22Rv1 (cell line): Measurements from ENCODE around the gene CASKIN2.

Experiments
- H3K27ac ChIP-seq: fragments of 450-650 bp; 2 replicates; pipeline ENCODE4 v1.5.1; 2017
- CTCF ChIP-seq: fragments of 450-650 bp; IDR thresholded peaks from 2 replicates; pipeline ENCODE4 v1.5.1; 2017; ENCODE audit warnings: mild to moderate bottlenecking
- ZFX ChIP-seq: fragments of 450-650 bp; IDR thresholded peaks from 2 replicates; pipeline ENCODE4 v1.6.1; 2017; ENCODE audit warnings: antibody characterized with exemption, borderline replicate concordance

Gene CASKIN2

GRCh38 chr17:75490953-75491649, 24.2 kb downstream of the CASKIN2 start:
- no peak overlapping the region for H3K27ac ChIP-seq
- no peak for TF ChIP-seq ZFX
- no peak for TF ChIP-seq CTCF

- TF ChIP-seq CTCF (no peak), ZFX (no peak)
- no peak overlapping the region for H3K27ac ChIP-seq
These were observed 25.1 kb downstream of the CASKIN2 start for GRCh38 chr17:75490173-75490743.

GRCh38 chr17:75489511-75489955, 25.8 kb downstream of the CASKIN2 start:
- no peak for TF ChIP-seq CTCF
- TF ChIP-seq ZFX = no peak
- H3K27ac ChIP-seq = no peak overlapping the region

- TF ChIP-seq CTCF = no peak
- no peak overlapping the region for H3K27ac ChIP-seq
These were observed 26.4 kb downstream of the CASKIN2 start for GRCh38 chr17:75488693-75489510.

GRCh38 chr17:75487351-75488070, 27.8 kb downstream of the CASKIN2 start:
- TF ChIP-seq ZFX (no peak), CTCF (no peak)

GRCh38 chr17:75486951-75487350, 28.4 kb downstream of the CASKIN2 start:
- no peak for TF ChIP-seq ZFX
- TF ChIP-seq CTCF = no peak
- no peak overlapping the region for H3K27ac ChIP-seq

More at GRCh38 chr17:75487351-75488070, 27.8 kb downstream of the CASKIN2 start:
- no peak overlapping the region for H3K27ac ChIP-seq
